H1 (cell line): ENCODE data around the gene HDAC11. TPM values are rescaled to one million over a fixed set of nuclear protein-coding genes. Genes with fewer than 3 reads are reported as not detected.

Source experiments
- CTCF ChIA-PET: fragments of 300-600 bp; sonication (Branson Sonifier 250); formaldehyde crosslinking; loops from one replicate; lab custom pipeline; 2021; ENCODE audit not compliant: partially characterized antibody; lab: Charles Lee
- POLR2A ChIA-PET: fragments of 300-600 bp; sonication (Branson Sonifier 250); formaldehyde crosslinking; loops from one replicate; lab custom pipeline; 2021; ENCODE audit warnings: inconsistent platforms; ENCODE audit not compliant: partially characterized antibody; lab: Charles Lee
- DNase-seq, 2 experiments: peaks; one replicate each; pipeline versions ENCODE4 v3.0.0 to v3.0.0-alpha.2; 2010 to 2022; ENCODE audit warnings: low spot score in 2 of 2, low read depth in 1 of 2, mixed read lengths in 1 of 2
- FAIRE-seq: peaks from 2 replicates; lab custom pipeline; 2011; peaks lifted over from hg19 to GRCh38; lab: Jason Lieb, UNC
- H2AFZ ChIP-seq: 2 replicates; pipeline ENCODE4 v1.8.1; 2012; ENCODE audit warnings: low read length, inconsistent platforms
- H2AK5ac ChIP-seq: 2 replicates; pipeline ENCODE4 v1.6.1; 2013; ENCODE audit warnings: low read depth, low read length
- H2BK120ac ChIP-seq: replicated peaks from 2 replicates; pipeline ENCODE3; 2013; ENCODE audit warnings: low read depth, low read length, inconsistent platforms
- H2BK12ac ChIP-seq: 2 replicates; pipeline ENCODE4 v1.6.1; 2013; ENCODE audit warnings: low read depth, low read length
- H2BK15ac ChIP-seq: 2 replicates; pipeline ENCODE4 v1.6.1; 2013; ENCODE audit warnings: low read length
- H2BK20ac ChIP-seq: 2 replicates; pipeline ENCODE4 v1.6.1; 2013; ENCODE audit warnings: low read length
- H2BK5ac ChIP-seq: 2 replicates; pipeline ENCODE4 v1.6.1; 2013; ENCODE audit warnings: low read depth, low read length
- H3K14ac ChIP-seq: 2 replicates; pipeline ENCODE4 v1.6.1; 2013; ENCODE audit warnings: inconsistent platforms; ENCODE audit not compliant: insufficient read length
- H3K18ac ChIP-seq: 2 replicates; pipeline ENCODE4 v1.6.1; 2013; ENCODE audit warnings: low read length; ENCODE audit errors: extremely low read depth
- H3K23ac ChIP-seq: 2 replicates; pipeline ENCODE4 v1.6.1; 2013; ENCODE audit warnings: inconsistent platforms; ENCODE audit not compliant: insufficient read length
- H3K23me2 ChIP-seq: 2 replicates; pipeline ENCODE4 v1.6.1; 2013; ENCODE audit warnings: low read depth, low read length
- H3K27ac ChIP-seq: 2 replicates; pipeline ENCODE4 v1.6.1; 2011; ENCODE audit warnings: low read depth, low read length, inconsistent platforms
- H3K27me3 ChIP-seq, 4 experiments: replicated peaks in 1 of 4; 1 replicate in 1 of 4; 2 replicates in 3 of 4; pipeline versions ENCODE4 v1.6.1 to v1.8.1; 2011 to 2013; ENCODE audit warnings: low read length in 3 of 4, mild to moderate bottlenecking in 3 of 4, inconsistent platforms in 2 of 4, mixed read lengths in 2 of 4, moderate library complexity in 1 of 4; ENCODE audit not compliant: control insufficient read depth in 3 of 4, insufficient read depth in 3 of 4; ENCODE audit errors: extremely low read depth in 1 of 4
- H3K36me3 ChIP-seq, 4 experiments: 2 replicates each; pipeline versions ENCODE4 v1.6.1 to v1.8.1; 2011 to 2013; ENCODE audit warnings: mild to moderate bottlenecking in 4 of 4, low read length in 3 of 4, moderate library complexity in 2 of 4, control low read depth in 1 of 4, inconsistent platforms in 1 of 4; ENCODE audit not compliant: insufficient read depth in 4 of 4, control insufficient read depth in 2 of 4
- H3K4ac ChIP-seq: replicated peaks from 2 replicates; pipeline ENCODE3; 2013; ENCODE audit warnings: low read length, low read depth, mixed read lengths, inconsistent platforms; ENCODE audit not compliant: insufficient read length
- H3K4me1 ChIP-seq, 4 experiments: replicated peaks in 1 of 4; 1 replicate in 1 of 4; 2 replicates in 3 of 4; pipeline versions ENCODE4 v1.6.1 to v1.8.1; 2011 to 2013; ENCODE audit warnings: low read length in 3 of 4, inconsistent platforms in 2 of 4, mixed read lengths in 1 of 4; ENCODE audit not compliant: insufficient read depth in 4 of 4, control insufficient read depth in 3 of 4
- H3K4me2 ChIP-seq, 2 experiments: 2 replicates each; pipeline versions ENCODE4 v1.6.1 to v1.8.1; 2011 to 2013; ENCODE audit warnings: low read depth in 2 of 2, low read length in 2 of 2, control low read depth in 1 of 2, inconsistent platforms in 1 of 2, mild to moderate bottlenecking in 1 of 2; ENCODE audit not compliant: insufficient read depth in 1 of 2
- H3K4me3 ChIP-seq, 4 experiments: fragments of 200-600, 300-600 bp in 1 of 4; sonication (generic), shearing (Covaris generic), sonication (Bioruptor Twin) in 1 of 4; 2 replicates each; pipeline versions ENCODE4 v1.5.1 to v1.8.1; 2011 to 2016; ENCODE audit warnings: low read length in 4 of 4, low read depth in 3 of 4, control low read depth in 2 of 4, inconsistent platforms in 2 of 4, mild to moderate bottlenecking in 2 of 4, mixed read lengths in 1 of 4, moderate library complexity in 1 of 4; ENCODE audit not compliant: insufficient read depth in 2 of 4; ENCODE audit errors: extremely low read depth in 1 of 4
- H3K56ac ChIP-seq: replicated peaks from 2 replicates; pipeline ENCODE3; 2013; ENCODE audit warnings: low read depth, mild to moderate bottlenecking, mixed read lengths, low read length, inconsistent platforms; ENCODE audit not compliant: insufficient read length
- H3K79me1 ChIP-seq: 2 replicates; pipeline ENCODE4 v1.6.1; 2013; ENCODE audit warnings: low read depth, low read length, control low read depth
- H3K79me2 ChIP-seq, 2 experiments: 2 replicates each; pipeline versions ENCODE4 v1.6.1 to v1.8.1; 2012 to 2013; ENCODE audit warnings: low read length in 2 of 2, mild to moderate bottlenecking in 2 of 2, inconsistent platforms in 1 of 2; ENCODE audit not compliant: insufficient read depth in 2 of 2, control insufficient read depth in 1 of 2
- H3K9ac ChIP-seq, 4 experiments: replicated peaks in 1 of 4; 1 replicate in 1 of 4; 2 replicates in 3 of 4; pipeline versions ENCODE4 v1.6.1 to v1.8.1; 2011 to 2013; ENCODE audit warnings: low read depth in 3 of 4, low read length in 3 of 4, control low read depth in 2 of 4, mild to moderate bottlenecking in 2 of 4, moderate library complexity in 2 of 4, inconsistent platforms in 1 of 4; ENCODE audit errors: extremely low read depth in 1 of 4
- H3K9me3 ChIP-seq, 2 experiments: 2 replicates each; pipeline versions ENCODE4 v1.6.1 to v1.8.1; 2012 to 2013; ENCODE audit warnings: mild to moderate bottlenecking in 2 of 2, moderate library complexity in 2 of 2, control low read depth in 1 of 2, inconsistent platforms in 1 of 2, low read depth in 1 of 2, low read length in 1 of 2, mixed read lengths in 1 of 2; ENCODE audit not compliant: insufficient read depth in 2 of 2
- H4K20me1 ChIP-seq, 2 experiments: replicated peaks in 1 of 2; 2 replicates each; pipeline versions ENCODE3 to v1.8.1; 2011 to 2013; ENCODE audit warnings: inconsistent platforms in 2 of 2, low read length in 2 of 2, mild to moderate bottlenecking in 1 of 2; ENCODE audit not compliant: insufficient read depth in 2 of 2, control insufficient read depth in 1 of 2
- H4K5ac ChIP-seq: 2 replicates; pipeline ENCODE4 v1.6.1; 2013; ENCODE audit warnings: low read length, low read depth, mixed read lengths, inconsistent platforms; ENCODE audit not compliant: insufficient read length
- H4K8ac ChIP-seq: 2 replicates; pipeline ENCODE4 v1.8.0; 2013; ENCODE audit warnings: mild to moderate bottlenecking, moderate library complexity, low read length, inconsistent platforms; ENCODE audit not compliant: insufficient read depth; ENCODE audit errors: extremely low read depth
- H4K91ac ChIP-seq: replicated peaks from 2 replicates; pipeline ENCODE3; 2013; ENCODE audit warnings: low read length, mixed read lengths, inconsistent platforms; ENCODE audit not compliant: insufficient read length
- CBX8 ChIP-seq: fragments of 300-800, 300-1000 bp; sonication (generic); IDR thresholded peaks from 2 replicates; pipeline ENCODE4 v1.7.1; 2016; ENCODE audit warnings: low read depth, low read length, borderline replicate concordance
- EGR1 ChIP-seq: IDR thresholded peaks from 2 replicates; pipeline ENCODE4 v1.6.1; 2011; ENCODE audit warnings: low read depth, low read length, borderline replicate concordance
- EZH2 ChIP-seq: fragments of 200-600 bp; sonication (generic); IDR thresholded peaks from 2 replicates; pipeline ENCODE4 v1.7.1; 2012; ENCODE audit warnings: low read depth, mild to moderate bottlenecking, moderate library complexity, low read length, inconsistent platforms; ENCODE audit not compliant: severe bottlenecking
- HDAC6 ChIP-seq: IDR thresholded peaks from one replicate; pipeline ENCODE4 v1.7.1; 2012; ENCODE audit warnings: low read depth, mild to moderate bottlenecking, inconsistent platforms, low read length, moderate library complexity
- JUN ChIP-seq: IDR thresholded peaks from 2 replicates; pipeline ENCODE4 v1.6.1; 2011; ENCODE audit warnings: low read depth, mild to moderate bottlenecking, improper control_type of control experiment, low read length
- NRF1 ChIP-seq: IDR thresholded peaks from 2 replicates; pipeline ENCODE4 v1.6.1; 2011; ENCODE audit warnings: mild to moderate bottlenecking, low read depth, low read length, improper control_type of control experiment
- POLR2A ChIP-seq, 2 experiments: IDR thresholded peaks; 1 replicate in 1 of 2; 2 replicates in 1 of 2; pipeline ENCODE4 v1.6.1; 2011; ENCODE audit warnings: low read depth in 2 of 2, low read length in 2 of 2, mild to moderate bottlenecking in 2 of 2; ENCODE audit errors: control extremely low read depth in 1 of 2
- RFX5 ChIP-seq: IDR thresholded peaks from 2 replicates; pipeline ENCODE4 v1.6.1; 2011; ENCODE audit warnings: low read depth, low read length, improper control_type of control experiment, borderline replicate concordance
- SP1 ChIP-seq: IDR thresholded peaks from 2 replicates; pipeline ENCODE4 v1.6.1; 2011; ENCODE audit warnings: low read depth, low read length
- SUZ12 ChIP-seq: fragments of 200-600 bp; sonication (generic); IDR thresholded peaks from 2 replicates; pipeline ENCODE4 v1.6.1; 2012; ENCODE audit warnings: mild to moderate bottlenecking, inconsistent platforms, low read length, moderate library complexity, mixed read lengths
- TAF7 ChIP-seq: optimal IDR thresholded peaks from 2 replicates; pipeline ENCODE3; 2011; ENCODE audit warnings: low read depth, mild to moderate bottlenecking, inconsistent platforms, low read length, moderate library complexity, borderline replicate concordance
- TCF12 ChIP-seq: IDR thresholded peaks from 2 replicates; pipeline ENCODE4 v1.6.1; 2011; ENCODE audit warnings: low read depth, mild to moderate bottlenecking, low read length
- WGBS, 2 experiments: shearing (Covaris generic) in 1 of 2; methylation state at CpG; one replicate each; pipeline versions ENCODE4 v1.1.6 to v1.1.7; 2013 to 2015; ENCODE audit warnings: low lambda C conversion rate in 2 of 2, mixed read lengths in 2 of 2, inconsistent platforms in 1 of 2, low coverage in 1 of 2, missing lambda C conversion rate in 1 of 2; ENCODE audit not compliant: insufficient replicate concordance in 2 of 2, insufficient coverage in 1 of 2, insufficient read length in 1 of 2; ENCODE audit errors: extremely low coverage in 1 of 2, missing lambda C conversion rate in 1 of 2; 5-methylcytosine and 5-hydroxymethylcytosine counted together
- polyA plus RNA-seq, 7 experiments: library from polyadenylated mRNA; depleted of rRNA in 3 of 7; stranded (reverse) in 5 of 7; unstranded in 2 of 7; fragments of >200 nt in 5 of 7; fragments of 200-250 nt in 2 of 7; gene quantifications; 1 replicate in 5 of 7; 2 replicates in 1 of 7; 4 replicates in 1 of 7; pipeline versions ENCODE4 v1.2.1 to v1.2.3, GENCODE V29; 2011 to 2013; ENCODE audit warnings: missing spikeins in 2 of 7, mixed read lengths in 2 of 7
- total RNA-seq: library from RNA; stranded (reverse); fragmentation: NEBNext Ultra II Directional; extraction: Animal tissue kit (Norgen Biotek cat#: 25700); gene quantifications from 2 replicates; pipeline ENCODE4 v1.2.1, GENCODE V29; 2021

The HDAC11 gene
- total and polyA plus RNA-seq, 2 of the 8 experiments (the other 6 are each of a cell fraction or from before 2014, with no cell fraction given), result 6.8 to 7.4 TPM

DNA sequence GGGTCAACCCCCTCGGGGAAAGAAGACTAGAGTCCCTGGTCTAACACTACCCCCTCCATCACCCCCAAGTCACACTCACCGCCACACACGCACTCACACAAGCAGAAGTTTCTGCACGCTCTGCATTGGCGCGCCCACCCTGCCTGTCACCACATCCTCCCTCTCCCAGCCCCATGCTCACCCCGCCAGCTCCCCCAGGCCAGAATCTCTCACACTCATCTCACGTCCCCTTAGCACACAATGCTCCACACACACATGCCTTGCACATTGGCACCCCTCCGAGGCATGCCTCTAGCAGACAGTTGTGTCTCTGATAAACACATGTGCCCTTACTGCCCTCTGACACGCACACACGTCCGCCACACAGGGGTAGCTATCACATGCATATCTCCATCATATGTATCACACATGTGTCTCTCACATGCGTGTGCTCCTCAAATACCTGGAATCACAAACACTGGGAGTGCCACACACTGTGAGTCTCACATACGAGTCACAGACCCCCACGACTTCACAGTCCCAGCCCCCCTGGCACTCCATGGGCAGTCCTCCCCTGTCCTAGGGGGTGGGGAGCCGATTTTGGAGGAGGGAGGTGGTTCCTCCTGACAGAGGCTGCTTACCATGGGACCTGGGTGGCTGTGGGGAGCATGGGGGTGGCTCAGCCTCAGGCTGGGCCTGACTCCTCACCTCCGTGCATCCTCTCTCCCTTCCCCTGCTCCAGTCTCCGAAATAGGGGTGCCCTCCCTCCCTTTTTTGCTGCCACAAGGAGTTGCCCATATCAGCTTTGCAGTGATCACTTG is 69.7 kb downstream of the HDAC11 start:
- Histone ChIP-seq H2BK12ac (peak overlapping the region; percentile 85; the same call in 1 of the 2 replicates), H3K18ac (no peak overlapping the region; the same call in 1 of the 2 replicates), H4K20me1 (peaks cover 0 to 2% of the 10 kb centered on the region in 2 experiments), H2BK120ac (no peak overlapping the region), H4K91ac (no peak overlapping the region), H3K79me2 (no peaks in the 10 kb centered on the region), H3K4me2 (peak overlapping the region; percentile 18 to 61; a peak in 3 of 4 replicates), H2AFZ (no peak overlapping the region), H4K8ac (no peak overlapping the region; the same call in 1 of the 2 replicates), H3K4ac (no peak overlapping the region), H3K79me1 (0 out of 2 replicates have a peak, but pooled peaks cover 4% of the 10 kb centered on the region), H3K36me3 (no peaks in the 10 kb centered on the region), H3K9me3 (no peaks in the 10 kb centered on the region), H3K4me3 (peak overlapping the region in 2 of 4 experiments; percentile 42 to 55; a peak in 4 of 8 replicates), H3K56ac (no peak overlapping the region), H3K23ac (no peak overlapping the region), H2BK20ac (no peak overlapping the region), H2BK15ac (peak overlapping the region; percentile 82; the same call in 1 of the 2 replicates), H3K27ac (no peak overlapping the region), H4K5ac (no peak overlapping the region), H2AK5ac (peak overlapping the region; percentile 82; the same call in 1 of the 2 replicates), H3K27me3 (peaks cover 0 to 22% (median 18%) of the 10 kb centered on the region in 4 experiments; a peak in 6 of 7 replicates), H2BK5ac (0 out of 2 replicates have a peak overlapping the region, but pooled peaks have one; percentile 1), H3K4me1 (peaks cover 0 to 28% (median 11%) of the 10 kb centered on the region in 4 experiments; a peak in 6 of 7 replicates), H3K14ac (no peak overlapping the region), H3K23me2 (peaks cover 2% of the 10 kb centered on the region; the same call in 1 of the 2 replicates), H3K9ac (no peak overlapping the region)
- POLR2A ChIA-PET, result no interaction called here
- FAIRE-seq (no peak), DNase-seq (no peak)
- 79% methylated on average over 17 of the region's 18 CpGs; no CpG with 5 or more reads in 1 of the 2 experiments for WGBS, 2 experiments
- CTCF ChIA-PET, result interaction anchor here (0.7 to 51.2 kb wide), 8 partner anchors 16 to 100 kb away, joined by 3 to 856 read pairs (median 5); no protein-coding TSS in a partner anchor
- TF ChIP-seq EGR1 (no peak), RFX5 (no peak), POLR2A (IDR thresholded peaks at IDR 0.05; ENCODE audit: control extremely low read depth in 1 of 2, low read depth in 2 of 2, low read length in 2 of 2) (no peak), TAF7 (no peak), NRF1 (no peak), CBX8 (no peak), EZH2 (no peak), SUZ12 (no peak), HDAC6 (no peak), TCF12 (no peak), JUN (no peak), SP1 (no peak)
